Stomach smooth muscle (tissue), 2 donors: ENCODE data around the gene MEIOC.
"Not testable (repeated sequence)": the region's sequence is repeated elsewhere in the genome, so short reads cannot be mapped to it uniquely, and the experiment has no call there.

Experiments used
- H3K27ac ChIP-seq: one replicate; pipeline ENCODE4 v1.7.0; 2013; ENCODE audit warnings: mild to moderate bottlenecking, low read length, inconsistent platforms
- H3K27me3 ChIP-seq, 2 donors: one replicate each; pipeline ENCODE4 v1.7.0; 2013; ENCODE audit warnings: low read length in 2 of 2; ENCODE audit not compliant: insufficient read depth in 2 of 2, control insufficient read depth in 1 of 2
- H3K36me3 ChIP-seq, 2 donors: one replicate each; pipeline ENCODE4 v1.7.0; 2013; ENCODE audit warnings: low read length in 2 of 2; ENCODE audit not compliant: control insufficient read depth in 2 of 2, insufficient read depth in 2 of 2
- H3K4me1 ChIP-seq: one replicate; pipeline ENCODE4 v1.7.0; 2013; ENCODE audit warnings: low read length; ENCODE audit not compliant: control insufficient read depth, insufficient read depth
- H3K4me3 ChIP-seq, 2 donors: one replicate each; pipeline ENCODE4 v1.7.0; 2013; ENCODE audit warnings: low read length in 2 of 2
- H3K9ac ChIP-seq, 2 donors: one replicate each; pipeline ENCODE4 v1.7.0; 2013; ENCODE audit warnings: low read length in 2 of 2, mild to moderate bottlenecking in 1 of 2
- H3K9me3 ChIP-seq, 2 donors: one replicate each; pipeline ENCODE4 v1.7.0; 2013; ENCODE audit warnings: low read length in 2 of 2; ENCODE audit not compliant: control insufficient read depth in 2 of 2
- donor health status: healthy.
- donor health status: Pancreatic carcinoma.

MEIOC gene

GRCh38 chr17:44677136-44677535 lies 20.9 kb downstream of the MEIOC start:
- Histone ChIP-seq H3K27me3 (no peaks in the 10 kb centered on the region), H3K36me3 (peaks cover 11 to 24% of the 10 kb centered on the region in 2 donors), H3K4me1 (no peaks in the 10 kb centered on the region), H3K9ac (no peak overlapping the region), H3K4me3 (no peak overlapping the region), H3K9me3 (no peaks in the 10 kb centered on the region), H3K27ac (no peak overlapping the region)

- H3K36me3 ChIP-seq, result peaks cover 13 to 29% of the 10 kb centered on the region in 2 donors
- not testable (repeated sequence) for H3K9ac ChIP-seq
These were observed 27.0 kb downstream of the MEIOC start for GRCh38 chr17:44683303-44683702.

GRCh38 chr17:44687756-44688155 lies 31.5 kb downstream of the MEIOC start:
- no peak overlapping the region for H3K9ac ChIP-seq
- no peak overlapping the region for H3K4me3 ChIP-seq
- H3K9me3 ChIP-seq, result no peaks in the 10 kb centered on the region

More at GRCh38 chr17:44683303-44683702, 27.0 kb downstream of the MEIOC start:
- not testable (repeated sequence) for H3K9me3 ChIP-seq, H3K4me3 ChIP-seq, H3K4me1 ChIP-seq, H3K27me3 ChIP-seq, H3K27ac ChIP-seq

GRCh38 chr17:44688200-44688599 lies 31.9 kb downstream of the MEIOC start:
- H3K4me1 ChIP-seq, result peaks cover 12% of the 10 kb centered on the region
- H3K27ac ChIP-seq, result peak overlapping the region; percentile 91
- H3K9me3 ChIP-seq, result no peaks in the 10 kb centered on the region
- no peak overlapping the region for H3K4me3 ChIP-seq
- no peaks in the 10 kb centered on the region for H3K27me3 ChIP-seq
- H3K9ac ChIP-seq, result peak overlapping the region in 1 of 2 donors; percentile 97
- peaks cover 2 to 4% of the 10 kb centered on the region in 2 donors for H3K36me3 ChIP-seq

More at GRCh38 chr17:44687756-44688155, 31.5 kb downstream of the MEIOC start:
- Histone ChIP-seq H3K36me3 (peaks cover 2 to 4% of the 10 kb centered on the region in 2 donors), H3K4me1 (peaks cover 12% of the 10 kb centered on the region), H3K27ac (no peak overlapping the region), H3K27me3 (no peaks in the 10 kb centered on the region)

GRCh38 chr17:44688675-44689476 lies 32.6 kb downstream of the MEIOC start:
- Histone ChIP-seq H3K4me1 (peaks cover 12% of the 10 kb centered on the region), H3K9me3 (no peaks in the 10 kb centered on the region), H3K9ac (peak overlapping the region; percentile 97 to 98), H3K4me3 (peak overlapping the region; percentile 96 to 98), H3K27ac (peak overlapping the region; percentile 91), H3K36me3 (peaks cover 0 to under 1% of the 10 kb centered on the region in 2 donors), H3K27me3 (no peaks in the 10 kb centered on the region)

GRCh38 chr17:44689477-44690217 lies 33.4 kb downstream of the MEIOC start, which contains the start of gene CCDC43:
CCDC43 (minus strand) TSS chr17:44689776; CDS start chr17:44689753, 23 bp downstream.
- Histone ChIP-seq H3K27me3 (no peaks in the 10 kb centered on the region), H3K9ac (peak within 1 kb of the TSS; percentile 97 to 98), H3K36me3 (no peaks in the 10 kb centered on the region), H3K9me3 (no peaks in the 10 kb centered on the region), H3K4me1 (peaks cover 12% of the 10 kb centered on the region), H3K4me3 (peak within 1 kb of the TSS; percentile 96 to 98), H3K27ac (peak within 1 kb of the TSS; percentile 91)

- peaks cover 12% of the 10 kb centered on the region for H3K4me1 ChIP-seq
- peak overlapping the region; percentile 91 for H3K27ac ChIP-seq
- H3K9me3 ChIP-seq, result not testable (repeated sequence)
These were observed 34.6 kb downstream of the MEIOC start for GRCh38 chr17:44690746-44691306.

GRCh38 chr17:44693609-44694008 lies 37.3 kb downstream of the MEIOC start:
- H3K4me3 ChIP-seq, result no peak overlapping the region
- no peaks in the 10 kb centered on the region for H3K36me3 ChIP-seq
- no peak overlapping the region for H3K9ac ChIP-seq
- no peaks in the 10 kb centered on the region for H3K27me3 ChIP-seq
- H3K4me1 ChIP-seq, result peaks cover 10% of the 10 kb centered on the region
- H3K27ac ChIP-seq, result no peak overlapping the region
- H3K9me3 ChIP-seq, result no peaks in the 10 kb centered on the region

More at GRCh38 chr17:44690746-44691306, 34.6 kb downstream of the MEIOC start:
- not testable (repeated sequence) for H3K27me3 ChIP-seq, H3K4me3 ChIP-seq, H3K36me3 ChIP-seq, H3K9ac ChIP-seq

- not testable (repeated sequence) for H3K27ac ChIP-seq, H3K9ac ChIP-seq, H3K27me3 ChIP-seq, H3K4me3 ChIP-seq, H3K4me1 ChIP-seq, H3K36me3 ChIP-seq, H3K9me3 ChIP-seq
These were observed 44.0 kb downstream of the MEIOC start for GRCh38 chr17:44700288-44700687.

GRCh38 chr17:44707755-44708400 lies 51.6 kb downstream of the MEIOC start:
- Histone ChIP-seq H3K36me3 (no peaks in the 10 kb centered on the region), H3K4me1 (peaks cover 9% of the 10 kb centered on the region), H3K9ac (peak overlapping the region; percentile 77 to 94), H3K9me3 (no peaks in the 10 kb centered on the region), H3K4me3 (peak overlapping the region; percentile 92 to 98), H3K27me3 (no peaks in the 10 kb centered on the region), H3K27ac (peak overlapping the region; percentile 83)
